Gastroesophageal sphincter (tissue), 3 donors: ENCODE results near the gene LSM2.

Source experiments
- EP300 ChIP-seq: sonication (generic); formaldehyde crosslinking; IDR thresholded peaks from one replicate; pipeline ENCODE4 v1.6.1; 2017; ENCODE audit warnings: antibody characterized with exemption, mild to moderate bottlenecking
- POLR2A ChIP-seq, 2 donors: fragments of 450-650 bp; IDR thresholded peaks; one replicate each; pipeline ENCODE4 v1.6.1; 2017; ENCODE audit warnings: antibody characterized with exemption in 2 of 2, mild to moderate bottlenecking in 2 of 2, moderate library complexity in 1 of 2
- POLR2AphosphoS5 ChIP-seq: sonication (generic); formaldehyde crosslinking; IDR thresholded peaks from one replicate; pipeline ENCODE4 v1.6.1; 2017; ENCODE audit warnings: antibody characterized with exemption
- TF ChIP-seq, protein P1 (sequence below), 4 experiments: fragments of 200-600 bp in 2 of 4; fragments of 450-650 bp in 2 of 4; sonication (generic) in 1 of 4; IDR thresholded peaks; one replicate each; pipeline ENCODE4 v1.5.1; 2017 to 2019; ENCODE audit warnings: antibody characterized with exemption in 4 of 4, mild to moderate bottlenecking in 2 of 4, moderate library complexity in 2 of 4

DNA sequence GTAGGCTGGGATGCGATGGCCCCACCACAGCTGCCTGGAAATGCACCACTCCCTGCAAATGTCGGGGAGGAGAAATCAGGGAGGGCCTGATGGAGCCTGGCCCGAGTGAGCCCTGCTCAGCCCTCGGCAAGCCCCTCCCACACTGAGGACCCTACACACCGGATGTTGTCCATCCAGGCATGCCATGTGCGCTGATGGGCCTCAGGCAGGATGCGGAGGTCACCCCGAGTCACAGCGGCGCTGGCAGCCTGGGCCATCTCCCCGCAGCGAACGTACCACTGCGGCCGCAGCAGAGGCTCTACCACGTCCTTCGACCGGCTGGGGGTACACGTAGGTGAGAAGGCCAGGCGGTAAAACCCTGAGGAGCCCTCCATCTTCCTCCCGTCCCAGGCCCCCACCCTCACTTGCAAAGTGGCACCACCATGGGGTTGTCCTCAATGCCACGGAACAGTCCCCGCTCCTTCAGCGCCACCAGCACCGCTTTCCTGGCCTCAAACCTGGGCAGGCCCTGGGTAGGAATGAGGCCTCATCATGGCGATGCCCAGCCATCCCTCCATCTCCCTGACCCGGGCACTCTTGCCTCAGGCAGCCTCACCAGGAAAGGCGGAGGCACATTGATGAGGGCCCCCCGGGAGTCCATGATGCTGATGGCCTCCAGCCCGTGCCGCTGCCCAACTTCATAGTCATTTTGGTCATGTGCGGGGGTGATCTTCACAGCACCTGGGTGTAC is 24.5 kb downstream of the LSM2 start:
- TF ChIP-seq, protein P1, sequence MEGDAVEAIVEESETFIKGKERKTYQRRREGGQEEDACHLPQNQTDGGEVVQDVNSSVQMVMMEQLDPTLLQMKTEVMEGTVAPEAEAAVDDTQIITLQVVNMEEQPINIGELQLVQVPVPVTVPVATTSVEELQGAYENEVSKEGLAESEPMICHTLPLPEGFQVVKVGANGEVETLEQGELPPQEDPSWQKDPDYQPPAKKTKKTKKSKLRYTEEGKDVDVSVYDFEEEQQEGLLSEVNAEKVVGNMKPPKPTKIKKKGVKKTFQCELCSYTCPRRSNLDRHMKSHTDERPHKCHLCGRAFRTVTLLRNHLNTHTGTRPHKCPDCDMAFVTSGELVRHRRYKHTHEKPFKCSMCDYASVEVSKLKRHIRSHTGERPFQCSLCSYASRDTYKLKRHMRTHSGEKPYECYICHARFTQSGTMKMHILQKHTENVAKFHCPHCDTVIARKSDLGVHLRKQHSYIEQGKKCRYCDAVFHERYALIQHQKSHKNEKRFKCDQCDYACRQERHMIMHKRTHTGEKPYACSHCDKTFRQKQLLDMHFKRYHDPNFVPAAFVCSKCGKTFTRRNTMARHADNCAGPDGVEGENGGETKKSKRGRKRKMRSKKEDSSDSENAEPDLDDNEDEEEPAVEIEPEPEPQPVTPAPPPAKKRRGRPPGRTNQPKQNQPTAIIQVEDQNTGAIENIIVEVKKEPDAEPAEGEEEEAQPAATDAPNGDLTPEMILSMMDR (IDR thresholded peaks at IDR 0.05): no peak
- TF ChIP-seq POLR2A (IDR thresholded peaks at IDR 0.05): no peak
- TF ChIP-seq POLR2AphosphoS5: no peak
- TF ChIP-seq EP300: no peak
